GM18526 (cell line): ENCODE data around the gene USPL1.

Experiments
- POLR2A ChIP-seq: IDR thresholded peaks from 3 replicates; pipeline ENCODE4 v1.6.1; 2011; ENCODE audit not compliant: insufficient read length; ENCODE audit errors: extremely low read depth

USPL1 gene

GRCh38 chr13:30671271-30671815, 53.6 kb downstream of the USPL1 start:
- no peak for TF ChIP-seq POLR2A

- no peak for TF ChIP-seq POLR2A
Measured at GRCh38 chr13:30673669-30674521, 56.2 kb downstream of the USPL1 start.

DNA sequence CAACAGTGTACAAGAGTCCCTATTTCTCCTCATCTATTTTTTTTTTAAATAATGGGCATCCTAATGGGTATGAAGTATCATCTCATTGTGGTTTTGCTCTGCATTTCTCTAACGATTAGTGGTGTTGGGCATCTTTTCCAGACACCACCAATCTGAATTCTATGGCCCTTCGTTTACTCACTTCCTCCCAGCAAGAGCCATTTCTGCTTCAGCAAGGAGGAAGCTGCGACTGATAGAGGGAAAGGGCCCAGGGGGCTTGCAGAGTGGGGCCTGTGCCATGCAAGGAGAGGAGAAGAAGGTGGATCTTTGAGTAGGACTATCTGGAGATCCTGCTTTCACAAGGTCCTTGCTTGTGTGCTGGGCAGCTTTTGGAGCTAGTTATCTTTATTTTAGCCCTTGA, 58.0 kb downstream of the USPL1 start:
- TF ChIP-seq POLR2A = no peak

DNA sequence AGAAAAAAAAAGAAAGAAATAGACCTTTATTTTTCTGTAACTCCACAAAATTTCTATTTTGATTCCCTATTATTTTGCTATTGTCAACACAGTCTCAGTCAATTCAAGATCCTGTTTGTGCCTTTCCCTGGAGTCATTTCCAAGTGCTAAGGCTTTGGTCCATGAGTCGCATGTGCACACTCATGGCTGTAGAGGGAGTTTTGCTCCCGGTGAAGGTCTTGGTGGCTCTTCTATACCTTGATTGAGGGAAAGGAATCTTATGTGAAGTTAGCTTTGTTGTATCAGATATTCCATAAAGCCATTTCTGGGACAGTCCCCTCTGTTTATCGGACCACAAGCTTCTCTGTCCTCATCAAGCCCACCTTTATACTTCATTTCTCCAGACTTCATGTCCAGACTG, 59.0 kb downstream of the USPL1 start:
- no peak for TF ChIP-seq POLR2A

DNA sequence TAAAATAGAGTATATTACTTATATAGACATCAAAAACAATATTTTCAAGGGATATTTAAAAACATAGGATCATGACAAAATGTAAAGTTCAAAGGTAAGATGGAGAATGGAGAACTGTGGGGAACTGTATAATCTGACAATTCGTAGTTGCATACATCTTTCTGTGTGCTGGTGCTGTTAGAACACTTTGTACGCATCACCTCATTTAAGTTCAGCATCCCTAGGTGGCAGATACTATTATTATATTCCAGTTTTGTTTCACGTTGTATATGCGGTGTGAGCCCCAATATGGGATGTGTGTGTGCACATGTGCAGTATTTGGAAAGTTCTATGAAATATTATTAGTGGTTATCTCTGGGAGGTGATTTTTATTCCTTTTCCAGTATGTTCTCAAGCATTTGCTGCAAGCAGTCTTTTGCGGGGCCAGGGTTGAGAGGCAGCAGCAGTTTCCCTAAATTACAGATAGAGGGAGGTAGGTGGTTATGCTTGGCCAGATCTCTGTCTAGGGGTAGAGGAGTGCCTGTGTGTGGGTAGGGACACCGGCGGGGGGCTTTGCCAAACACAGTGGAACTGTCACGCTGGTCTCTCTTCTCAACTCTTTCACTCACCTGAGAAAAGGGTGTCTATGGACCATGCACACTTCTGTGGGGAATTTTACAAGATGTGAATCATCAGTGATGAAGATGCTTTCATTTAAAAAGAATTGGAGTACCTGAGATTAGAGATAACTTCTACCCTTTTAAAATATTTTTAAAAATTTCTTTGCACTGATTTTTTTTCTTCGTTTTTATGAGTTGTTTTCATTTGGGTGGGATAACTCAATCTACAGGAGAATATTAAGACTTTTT, 62.0 kb downstream of the USPL1 start:
- no peak for TF ChIP-seq POLR2A

DNA sequence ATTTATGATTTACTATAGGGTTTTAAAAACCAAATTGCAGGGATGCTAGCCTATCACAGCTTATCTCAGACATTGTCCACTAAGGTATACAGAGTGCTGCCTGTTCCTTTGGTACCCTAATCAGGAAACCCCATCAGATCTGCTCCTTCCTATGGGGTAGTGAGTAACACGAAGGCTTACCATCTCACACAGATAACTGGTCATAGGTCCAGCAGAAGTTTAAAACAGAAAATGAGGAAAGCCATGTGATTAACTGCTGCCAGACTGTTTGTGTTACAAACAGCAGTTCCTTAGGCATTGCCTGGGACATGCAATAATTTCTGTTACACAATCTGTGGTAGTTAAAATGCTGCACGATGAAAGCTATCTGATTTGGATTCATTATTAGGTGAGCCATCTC, 64.1 kb downstream of the USPL1 start:
- TF ChIP-seq POLR2A = no peak

DNA sequence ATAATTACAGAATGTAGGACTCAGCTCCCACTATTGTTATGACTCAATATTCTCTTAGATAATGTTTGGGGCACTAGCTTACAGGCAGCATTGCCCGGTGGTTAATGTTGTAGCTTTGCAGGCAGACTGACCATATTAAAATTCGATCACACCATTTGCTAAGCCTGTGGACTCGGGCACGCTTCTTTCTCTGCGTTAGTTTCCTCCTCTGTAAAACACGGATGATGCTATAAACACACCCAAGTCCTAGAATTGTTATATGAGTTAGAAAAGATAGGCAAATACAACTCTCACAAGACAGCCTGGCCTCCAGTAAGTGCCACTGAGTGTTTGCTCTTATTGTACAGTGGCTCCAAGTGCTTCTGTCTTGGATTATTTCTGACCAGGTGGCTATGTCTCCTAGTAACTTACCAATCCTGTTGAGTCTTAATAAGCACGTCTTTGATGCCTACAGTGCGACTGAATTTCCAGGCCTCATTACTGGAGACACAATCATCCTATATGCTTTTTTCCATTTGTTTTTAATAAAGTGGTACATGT, 67.7 kb downstream of the USPL1 start:
- TF ChIP-seq POLR2A = no peak

DNA sequence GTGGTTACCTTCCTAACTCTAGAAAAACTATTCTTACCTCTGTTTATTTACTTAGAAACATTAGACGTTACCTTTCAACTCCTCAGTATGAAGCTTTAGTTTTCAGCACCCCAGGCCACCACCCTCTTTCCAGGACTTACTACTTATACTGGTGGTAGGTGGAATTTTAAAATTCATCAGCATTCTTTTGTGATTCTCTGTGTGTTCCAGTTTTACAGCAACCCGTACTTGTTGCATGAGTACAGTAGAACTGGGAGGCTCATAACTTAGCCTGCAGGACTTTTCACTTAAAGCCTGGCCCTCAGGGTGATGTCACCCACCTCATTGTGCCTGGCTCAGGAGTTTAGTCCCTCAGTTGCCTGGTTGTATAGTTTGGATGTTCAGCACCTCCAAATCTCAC, 68.3 kb downstream of the USPL1 start:
- TF ChIP-seq POLR2A = no peak

- TF ChIP-seq POLR2A = no peak
Measured at GRCh38 chr13:30687601-30688000, 69.9 kb downstream of the USPL1 start.

DNA sequence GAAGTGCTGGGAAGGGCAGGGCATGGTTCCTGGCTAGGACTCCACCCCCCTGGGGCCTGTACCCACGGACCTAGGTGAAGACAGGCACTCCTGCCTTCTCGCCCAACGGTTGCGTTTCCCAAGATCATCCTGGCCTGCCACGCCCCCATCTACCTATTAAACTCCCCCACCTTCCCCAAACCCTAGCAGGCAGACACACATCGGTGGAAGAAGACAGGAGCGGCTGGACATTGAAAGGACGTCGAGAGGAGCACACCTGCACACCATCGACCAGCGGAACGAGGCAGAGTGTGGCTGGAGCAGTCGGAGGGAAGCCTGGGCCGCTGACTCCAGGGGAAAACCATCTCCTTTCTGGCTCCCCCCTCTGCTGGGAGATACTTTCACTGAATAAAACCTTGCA, 72.0 kb downstream of the USPL1 start:
- TF ChIP-seq POLR2A = no peak

DNA sequence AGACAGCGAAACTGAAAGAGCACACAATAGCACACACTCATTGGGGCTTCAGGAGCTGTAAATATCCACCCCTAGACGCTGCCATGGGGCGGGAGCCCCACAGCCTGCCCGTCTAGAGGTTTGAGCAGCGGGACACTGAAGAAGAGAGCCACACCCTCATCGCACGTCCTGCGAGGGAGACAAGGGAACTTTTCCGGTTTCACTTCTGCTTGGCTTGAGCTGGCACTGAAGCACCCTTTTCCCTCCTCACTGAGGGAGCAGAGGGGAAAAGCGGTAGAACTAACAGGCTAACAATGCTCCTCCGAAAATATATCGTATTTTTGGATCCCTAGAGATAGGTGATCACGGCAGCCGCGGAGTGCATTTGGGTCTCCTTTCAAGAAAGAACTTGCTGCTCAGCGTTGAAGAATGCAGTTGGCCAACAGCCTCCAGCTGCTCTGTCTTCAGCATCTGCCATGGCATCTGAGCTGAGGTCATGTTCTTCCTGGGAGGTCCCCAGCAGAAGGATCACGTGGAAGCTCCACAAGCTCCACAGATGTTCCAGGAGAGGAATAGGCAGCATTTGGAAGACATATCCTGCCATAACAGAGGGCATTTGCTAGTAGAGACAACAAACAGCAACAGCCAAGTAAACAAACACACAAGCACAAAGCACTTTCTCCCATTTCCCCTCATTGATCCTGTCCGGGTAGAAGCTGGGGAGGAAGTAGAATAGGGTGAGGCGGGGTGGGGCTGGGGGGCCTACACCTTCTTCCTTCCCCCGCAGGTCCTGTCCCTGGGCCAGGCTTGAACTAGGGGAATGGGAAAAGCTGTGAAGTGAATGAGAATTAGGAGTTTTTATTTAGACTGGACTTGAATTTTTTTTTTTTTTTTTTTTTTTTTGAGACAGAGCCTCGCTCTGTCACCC, 72.8 kb downstream of the USPL1 start:
- no peak for TF ChIP-seq POLR2A

DNA sequence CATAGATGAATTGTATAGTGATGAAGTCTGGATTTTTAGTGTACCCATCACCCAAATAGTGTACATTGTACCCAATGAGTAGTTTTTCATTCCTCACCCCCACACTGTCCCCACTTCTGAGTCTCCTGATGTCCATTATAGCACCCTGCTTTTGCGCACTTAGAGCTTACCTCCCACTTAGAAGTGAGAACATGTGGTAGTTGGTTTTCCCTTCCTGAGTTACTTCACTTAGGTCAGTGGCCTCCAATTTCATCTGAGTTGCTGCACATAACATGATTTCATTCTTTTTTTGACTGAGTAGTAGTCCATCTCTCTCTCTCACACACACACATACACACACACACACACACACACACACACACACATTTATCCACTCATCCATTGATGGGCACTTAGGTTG, 74.4 kb downstream of the USPL1 start:
- TF ChIP-seq POLR2A = no peak

GRCh38 chr13:30696278-30697176, 78.8 kb downstream of the USPL1 start:
- TF ChIP-seq POLR2A = no peak
